ENCODE data around the gene GABBR2.

Gene GABBR2

DNA sequence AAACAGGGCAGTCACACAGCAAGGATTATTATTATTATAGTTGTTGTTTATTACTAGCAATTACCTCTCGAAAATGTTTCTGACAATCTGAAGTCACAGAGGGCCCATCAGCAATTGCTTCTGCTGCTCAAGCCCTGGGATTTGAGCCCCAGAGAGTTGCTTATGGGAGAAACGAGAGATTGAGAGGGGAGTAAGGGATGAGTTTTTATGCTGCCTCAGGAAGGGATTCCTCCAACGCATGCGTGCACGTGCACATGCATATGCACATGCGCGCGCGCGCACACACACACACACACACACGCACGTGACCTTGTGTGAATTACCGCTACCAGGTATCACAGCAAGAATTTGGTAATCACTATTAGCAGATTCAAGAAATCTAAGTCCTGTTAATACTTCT is 264.1 kb downstream of the GABBR2 start:
- TF ChIP-seq, protein P1, sequence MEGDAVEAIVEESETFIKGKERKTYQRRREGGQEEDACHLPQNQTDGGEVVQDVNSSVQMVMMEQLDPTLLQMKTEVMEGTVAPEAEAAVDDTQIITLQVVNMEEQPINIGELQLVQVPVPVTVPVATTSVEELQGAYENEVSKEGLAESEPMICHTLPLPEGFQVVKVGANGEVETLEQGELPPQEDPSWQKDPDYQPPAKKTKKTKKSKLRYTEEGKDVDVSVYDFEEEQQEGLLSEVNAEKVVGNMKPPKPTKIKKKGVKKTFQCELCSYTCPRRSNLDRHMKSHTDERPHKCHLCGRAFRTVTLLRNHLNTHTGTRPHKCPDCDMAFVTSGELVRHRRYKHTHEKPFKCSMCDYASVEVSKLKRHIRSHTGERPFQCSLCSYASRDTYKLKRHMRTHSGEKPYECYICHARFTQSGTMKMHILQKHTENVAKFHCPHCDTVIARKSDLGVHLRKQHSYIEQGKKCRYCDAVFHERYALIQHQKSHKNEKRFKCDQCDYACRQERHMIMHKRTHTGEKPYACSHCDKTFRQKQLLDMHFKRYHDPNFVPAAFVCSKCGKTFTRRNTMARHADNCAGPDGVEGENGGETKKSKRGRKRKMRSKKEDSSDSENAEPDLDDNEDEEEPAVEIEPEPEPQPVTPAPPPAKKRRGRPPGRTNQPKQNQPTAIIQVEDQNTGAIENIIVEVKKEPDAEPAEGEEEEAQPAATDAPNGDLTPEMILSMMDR (conservative IDR thresholded peaks at IDR 0.05; ENCODE audit: low read depth) = no peak
- CTCF ChIA-PET = no interaction called here
- no peak overlapping the region for H3K27ac ChIP-seq
- DNase-seq (ENCODE audit: low spot score) = no peak
- POLR2A ChIA-PET (ENCODE audit: low non-redundant PET) = no interaction called here

DNA sequence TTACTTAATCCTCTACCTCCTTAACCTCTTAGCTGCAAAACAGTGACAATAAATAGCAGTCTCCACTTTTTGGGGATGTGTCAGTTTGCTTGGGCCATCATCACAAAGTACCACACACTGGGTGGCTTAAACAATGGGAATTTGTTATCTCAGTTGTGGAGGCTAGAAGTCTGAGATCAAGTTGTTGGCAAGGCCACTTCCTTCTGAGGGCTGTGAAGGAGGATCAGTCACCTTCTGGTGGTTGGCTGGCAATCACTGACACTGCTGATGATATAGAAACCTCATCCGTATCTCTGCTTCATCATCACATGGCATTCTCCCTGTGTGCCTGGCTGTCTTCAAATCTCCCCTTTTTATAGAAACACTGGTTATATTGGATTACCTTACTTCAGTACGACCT is 266.2 kb downstream of the GABBR2 start:
- ChIA-PET POLR2A (ENCODE audit: low non-redundant PET) (no interaction called here), CTCF (interaction anchor here (0.6 kb wide), 3 partner anchors 17 to 1602 kb away, joined by 3 read pairs; no protein-coding TSS in a partner anchor)
- H3K27ac ChIP-seq = no peak overlapping the region
- TF ChIP-seq, protein P1 (conservative IDR thresholded peaks at IDR 0.05; ENCODE audit: low read depth) = no peak
- no peak for DNase-seq (ENCODE audit: low spot score)

DNA sequence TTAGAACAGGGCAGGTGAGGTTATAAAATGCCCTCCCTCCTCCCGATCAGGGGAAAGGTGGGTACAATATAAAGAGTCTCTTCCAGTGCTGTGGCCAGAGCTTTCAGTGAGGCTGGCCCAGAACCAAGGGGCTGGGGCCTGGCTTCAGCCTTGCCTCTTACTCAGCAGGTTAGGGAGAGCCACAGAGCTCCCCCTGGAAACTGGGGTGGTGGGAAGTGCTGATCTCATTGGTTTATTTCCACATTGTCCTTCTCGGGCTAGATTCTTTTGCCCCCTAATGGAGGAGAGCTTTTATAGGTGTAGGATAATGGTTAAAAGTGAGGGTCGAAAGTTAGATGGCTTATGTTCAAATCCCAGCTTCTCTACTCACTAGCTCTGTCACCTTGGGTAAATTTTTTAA is 266.6 kb downstream of the GABBR2 start:
- no peak overlapping the region for H3K27ac ChIP-seq
- CTCF ChIA-PET = interaction anchor here (0.6 kb wide), 2 partner anchors 16 to 1603 kb away, joined by 3 read pairs; no protein-coding TSS in a partner anchor
- no peak for DNase-seq (ENCODE audit: low spot score)
- POLR2A ChIA-PET (ENCODE audit: low non-redundant PET) = no interaction called here
- TF ChIP-seq, protein P1 (conservative IDR thresholded peaks at IDR 0.05; ENCODE audit: low read depth) = no peak

DNA sequence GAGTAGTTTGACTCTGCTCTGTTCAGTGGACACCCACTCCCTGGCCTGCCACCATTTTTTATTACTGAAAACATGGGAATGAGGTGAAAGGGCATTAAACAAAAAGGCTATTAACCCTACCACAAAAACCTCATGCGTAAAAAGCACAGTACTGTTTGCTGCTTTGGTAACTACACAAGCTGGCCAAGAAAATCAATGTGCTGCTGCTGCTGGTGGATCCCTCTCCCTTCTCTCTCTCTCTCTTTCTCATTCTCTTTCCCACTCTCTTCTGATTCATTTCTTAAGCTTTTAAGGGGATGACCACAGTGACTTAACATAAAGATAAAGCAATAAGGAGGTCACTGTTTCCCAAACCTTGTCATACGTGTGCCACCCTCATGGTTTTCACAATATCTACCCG is 270.1 kb downstream of the GABBR2 start:
- CTCF ChIA-PET = no interaction called here
- POLR2A ChIA-PET (ENCODE audit: low non-redundant PET) = no interaction called here
- TF ChIP-seq, protein P1 (conservative IDR thresholded peaks at IDR 0.05; ENCODE audit: low read depth) = no peak
- H3K27ac ChIP-seq = no peak overlapping the region
- DNase-seq (ENCODE audit: low spot score) = no peak

DNA sequence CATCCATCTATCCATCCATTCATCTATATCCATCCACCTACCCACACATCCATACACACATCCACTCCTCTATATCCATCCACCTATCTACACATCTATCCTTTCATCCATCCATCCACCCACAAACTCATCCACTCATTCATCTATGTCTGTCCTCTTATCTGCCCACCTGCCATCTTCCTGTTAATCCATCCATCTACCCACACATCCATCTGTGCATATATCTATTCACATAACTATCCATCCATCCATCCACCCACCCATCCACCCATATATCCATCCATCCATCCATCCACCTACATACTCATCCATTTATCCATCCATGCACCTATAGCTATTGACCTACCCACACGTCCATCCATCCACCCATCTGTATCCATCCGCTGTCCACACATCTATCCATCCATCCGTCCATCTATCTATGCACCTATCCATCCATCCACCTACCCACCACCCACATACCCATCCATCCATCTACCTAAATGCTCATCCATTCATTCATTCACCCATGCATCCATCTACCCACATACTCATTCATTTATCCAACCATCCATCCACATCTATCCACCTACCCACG is 271.2 kb downstream of the GABBR2 start:
- H3K27ac ChIP-seq = no peak overlapping the region
- POLR2A ChIA-PET (ENCODE audit: low non-redundant PET) = no interaction called here
- CTCF ChIA-PET = no interaction called here
- TF ChIP-seq, protein P1 (conservative IDR thresholded peaks at IDR 0.05; ENCODE audit: low read depth) = no peak
- DNase-seq (ENCODE audit: low spot score) = no peak

DNA sequence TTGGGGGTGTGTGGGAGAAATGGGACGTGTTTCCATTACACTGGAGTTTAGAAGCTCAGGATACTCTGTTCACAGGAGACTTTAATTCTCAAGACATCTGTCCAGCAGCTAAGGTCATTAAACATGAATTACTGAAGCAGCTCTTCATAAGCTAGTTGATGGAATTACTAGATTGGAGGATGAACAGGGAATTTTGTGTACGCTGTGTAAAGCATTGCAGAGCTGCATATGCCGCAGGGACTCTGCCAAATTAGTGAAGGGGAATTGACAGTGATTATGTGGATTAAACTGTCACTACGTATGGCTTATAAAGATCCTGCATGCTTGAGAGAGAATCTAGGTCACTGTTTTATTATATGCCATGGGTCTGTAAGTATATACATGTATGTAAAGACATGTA is 275.8 kb downstream of the GABBR2 start:
- CTCF ChIA-PET = no interaction called here
- H3K27ac ChIP-seq = no peak overlapping the region
- POLR2A ChIA-PET (ENCODE audit: low non-redundant PET) = no interaction called here
- TF ChIP-seq, protein P1 (conservative IDR thresholded peaks at IDR 0.05; ENCODE audit: low read depth) = no peak
- DNase-seq (ENCODE audit: low spot score) = no peak

Data from RWPE1 (cell line).